ENCODE data around the gene NPNT.

The NPNT gene

GRCh38 chr4:105989485-105990242 is 94.4 kb downstream of the NPNT start:
- Histone ChIP-seq H3K36me3 (ENCODE audit: insufficient read depth, low read length) (no peaks in the 10 kb centered on the region), H3K27me3 (ENCODE audit: insufficient read depth, low read length) (no peaks in the 10 kb centered on the region), H3K4me1 (ENCODE audit: insufficient read depth, low read length) (no peaks in the 10 kb centered on the region), H3K4me3 (ENCODE audit: low read length) (no peak overlapping the region), H2AFZ (ENCODE audit: low read depth, low read length) (no peak overlapping the region), H3K9me3 (ENCODE audit: low read length) (no peaks in the 10 kb centered on the region)

- H3K4me1 ChIP-seq (ENCODE audit: insufficient read depth, low read length): no peaks in the 10 kb centered on the region
- no peak overlapping the region for H2AFZ ChIP-seq (ENCODE audit: low read depth, low read length)
Measured at GRCh38 chr4:105990933-105991332, 95.7 kb downstream of the NPNT start.

GRCh38 chr4:105991726-105992125 is 96.5 kb downstream of the NPNT start:
- Histone ChIP-seq H3K4me1 (ENCODE audit: insufficient read depth, low read length) (no peaks in the 10 kb centered on the region), H2AFZ (ENCODE audit: low read depth, low read length) (no peak overlapping the region), H3K9me3 (ENCODE audit: low read length) (no peaks in the 10 kb centered on the region), H3K4me3 (ENCODE audit: low read length) (no peak overlapping the region), H3K27me3 (ENCODE audit: insufficient read depth, low read length) (no peaks in the 10 kb centered on the region), H3K36me3 (ENCODE audit: insufficient read depth, low read length) (no peaks in the 10 kb centered on the region)

More at GRCh38 chr4:105990933-105991332, 95.7 kb downstream of the NPNT start:
- Histone ChIP-seq H3K9me3 (ENCODE audit: low read length) (no peaks in the 10 kb centered on the region), H3K36me3 (ENCODE audit: insufficient read depth, low read length) (no peaks in the 10 kb centered on the region), H3K4me3 (ENCODE audit: low read length) (no peak overlapping the region), H3K27me3 (ENCODE audit: insufficient read depth, low read length) (no peaks in the 10 kb centered on the region)

- Histone ChIP-seq H3K4me1 (ENCODE audit: insufficient read depth, low read length) (no peaks in the 10 kb centered on the region), H3K4me3 (ENCODE audit: low read length) (no peak overlapping the region), H3K36me3 (ENCODE audit: insufficient read depth, low read length) (no peaks in the 10 kb centered on the region), H3K27me3 (ENCODE audit: insufficient read depth, low read length) (no peaks in the 10 kb centered on the region), H3K9me3 (ENCODE audit: low read length) (no peaks in the 10 kb centered on the region), H2AFZ (ENCODE audit: low read depth, low read length) (no peak overlapping the region)
Measured at GRCh38 chr4:105992641-105993305, 97.5 kb downstream of the NPNT start.

GRCh38 chr4:105994061-105994460 is 98.8 kb downstream of the NPNT start:
- Histone ChIP-seq H3K27me3 (ENCODE audit: insufficient read depth, low read length) (no peaks in the 10 kb centered on the region), H2AFZ (ENCODE audit: low read depth, low read length) (no peak overlapping the region), H3K9me3 (ENCODE audit: low read length) (no peaks in the 10 kb centered on the region), H3K36me3 (ENCODE audit: insufficient read depth, low read length) (no peaks in the 10 kb centered on the region), H3K4me1 (ENCODE audit: insufficient read depth, low read length) (peaks cover 3% of the 10 kb centered on the region), H3K4me3 (ENCODE audit: low read length) (no peak overlapping the region)

GRCh38 chr4:105994841-105995501 is 99.7 kb downstream of the NPNT start:
- Histone ChIP-seq H3K4me1 (ENCODE audit: insufficient read depth, low read length) (peaks cover 3% of the 10 kb centered on the region), H3K9me3 (ENCODE audit: low read length) (no peaks in the 10 kb centered on the region)

GRCh38 chr4:105996845-105997244 is 101.6 kb downstream of the NPNT start:
- no peak overlapping the region for H2AFZ ChIP-seq (ENCODE audit: low read depth, low read length)
- H3K27me3 ChIP-seq (ENCODE audit: insufficient read depth, low read length): no peaks in the 10 kb centered on the region
- no peaks in the 10 kb centered on the region for H3K36me3 ChIP-seq (ENCODE audit: insufficient read depth, low read length)
- H3K9me3 ChIP-seq (ENCODE audit: low read length): no peaks in the 10 kb centered on the region
- H3K4me3 ChIP-seq (ENCODE audit: low read length): no peak overlapping the region
- peaks cover 3% of the 10 kb centered on the region for H3K4me1 ChIP-seq (ENCODE audit: insufficient read depth, low read length)

More at GRCh38 chr4:105994841-105995501, 99.7 kb downstream of the NPNT start:
- no peaks in the 10 kb centered on the region for H3K36me3 ChIP-seq (ENCODE audit: insufficient read depth, low read length)
- no peak overlapping the region for H3K4me3 ChIP-seq (ENCODE audit: low read length)
- H3K27me3 ChIP-seq (ENCODE audit: insufficient read depth, low read length): no peaks in the 10 kb centered on the region
- no peak overlapping the region for H2AFZ ChIP-seq (ENCODE audit: low read depth, low read length)

GRCh38 chr4:105998171-105999063 is 103.1 kb downstream of the NPNT start:
- Histone ChIP-seq H3K9me3 (ENCODE audit: low read length) (no peaks in the 10 kb centered on the region), H3K36me3 (ENCODE audit: insufficient read depth, low read length) (no peaks in the 10 kb centered on the region), H3K4me1 (ENCODE audit: insufficient read depth, low read length) (peaks cover 3% of the 10 kb centered on the region), H2AFZ (ENCODE audit: low read depth, low read length) (no peak overlapping the region), H3K4me3 (ENCODE audit: low read length) (no peak overlapping the region), H3K27me3 (ENCODE audit: insufficient read depth, low read length) (no peaks in the 10 kb centered on the region)

GRCh38 chr4:106002994-106003393 is 107.7 kb downstream of the NPNT start:
- Histone ChIP-seq H3K4me3 (ENCODE audit: low read length) (no peak overlapping the region), H3K27me3 (ENCODE audit: insufficient read depth, low read length) (no peaks in the 10 kb centered on the region), H3K9me3 (ENCODE audit: low read length) (no peaks in the 10 kb centered on the region), H3K36me3 (ENCODE audit: insufficient read depth, low read length) (no peaks in the 10 kb centered on the region), H3K4me1 (ENCODE audit: insufficient read depth, low read length) (peaks cover 3% of the 10 kb centered on the region), H2AFZ (ENCODE audit: low read depth, low read length) (no peak overlapping the region)

- no peaks in the 10 kb centered on the region for H3K36me3 ChIP-seq (ENCODE audit: insufficient read depth, low read length)
- H2AFZ ChIP-seq (ENCODE audit: low read depth, low read length): no peak overlapping the region
- no peaks in the 10 kb centered on the region for H3K4me1 ChIP-seq (ENCODE audit: insufficient read depth, low read length)
- H3K4me3 ChIP-seq (ENCODE audit: low read length): no peak overlapping the region
- peaks cover 3% of the 10 kb centered on the region for H3K9me3 ChIP-seq (ENCODE audit: low read length)
- no peaks in the 10 kb centered on the region for H3K27me3 ChIP-seq (ENCODE audit: insufficient read depth, low read length)
Measured at GRCh38 chr4:106010761-106011160, 115.5 kb downstream of the NPNT start.

- Histone ChIP-seq H3K9me3 (ENCODE audit: low read length) (peaks cover 3% of the 10 kb centered on the region), H2AFZ (ENCODE audit: low read depth, low read length) (no peak overlapping the region), H3K4me1 (ENCODE audit: insufficient read depth, low read length) (no peaks in the 10 kb centered on the region), H3K4me3 (ENCODE audit: low read length) (no peak overlapping the region), H3K27me3 (ENCODE audit: insufficient read depth, low read length) (no peaks in the 10 kb centered on the region), H3K36me3 (ENCODE audit: insufficient read depth, low read length) (no peaks in the 10 kb centered on the region)
Measured at GRCh38 chr4:106011387-106011786, 116.1 kb downstream of the NPNT start.

GRCh38 chr4:106017975-106018374 is 122.7 kb downstream of the NPNT start:
- Histone ChIP-seq H3K4me3 (ENCODE audit: low read length) (no peak overlapping the region), H3K9me3 (ENCODE audit: low read length) (no peaks in the 10 kb centered on the region), H3K4me1 (ENCODE audit: insufficient read depth, low read length) (no peaks in the 10 kb centered on the region), H3K27me3 (ENCODE audit: insufficient read depth, low read length) (no peaks in the 10 kb centered on the region), H2AFZ (ENCODE audit: low read depth, low read length) (no peak overlapping the region), H3K36me3 (ENCODE audit: insufficient read depth, low read length) (no peaks in the 10 kb centered on the region)

Data from neuron (in vitro differentiated cells).